Gastroesophageal sphincter (tissue), 3 donors: Measurements from ENCODE around the gene CLSTN3.

Experiments used
- CTCF ChIP-seq, 4 experiments: fragments of 200-600 bp in 2 of 4; fragments of 450-650 bp in 2 of 4; sonication (generic) in 1 of 4; IDR thresholded peaks; one replicate each; pipeline ENCODE4 v1.5.1; 2017 to 2019; ENCODE audit warnings: antibody characterized with exemption in 4 of 4, mild to moderate bottlenecking in 2 of 4, moderate library complexity in 2 of 4
- EP300 ChIP-seq: sonication (generic); formaldehyde crosslinking; IDR thresholded peaks from one replicate; pipeline ENCODE4 v1.6.1; 2017; ENCODE audit warnings: antibody characterized with exemption, mild to moderate bottlenecking

DNA sequence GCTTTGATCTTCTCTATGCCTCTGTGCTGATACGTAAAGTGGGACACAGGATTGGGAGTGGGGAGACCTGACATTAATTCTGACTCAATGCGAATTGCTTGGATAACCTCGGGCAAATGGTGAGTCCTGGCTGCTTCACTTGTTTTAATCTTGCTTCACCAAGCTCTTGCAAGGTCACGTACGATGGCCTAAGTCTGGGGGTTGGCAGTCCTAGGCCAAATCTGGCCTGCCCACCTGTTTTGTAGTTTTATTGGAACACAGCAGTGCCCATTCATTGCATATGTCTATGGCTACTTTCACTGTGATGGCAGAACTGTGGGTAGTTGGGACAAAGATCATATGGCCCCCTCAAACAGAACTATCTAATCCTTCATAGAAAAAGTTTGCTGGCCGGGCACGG lies 13.4 kb downstream of the CLSTN3 start:
- no peak for TF ChIP-seq CTCF (IDR thresholded peaks at IDR 0.05)
- TF ChIP-seq EP300, result no peak
